RWPE2 (cell line): ENCODE measurements around the gene CCL1.
"Not testable (repeated sequence)": the region's sequence is repeated elsewhere in the genome, so short reads cannot be mapped to it uniquely, and the experiment has no call there.

Experiments used
- ATAC-seq: fragments of 200-7000 bp; cut with Tn5 transposase; 3 replicates; pipeline ENCODE4 v1.9.1; 2021; ENCODE audit warnings: low read depth
- DNase-seq: peaks from one replicate; pipeline ENCODE4 v3.0.0-alpha.2; 2020; ENCODE audit warnings: low spot score
- H3K27ac ChIP-seq: fragments of 450-650 bp; 2 replicates; pipeline ENCODE4 v1.5.1; 2017; ENCODE audit warnings: mild to moderate bottlenecking; ENCODE audit not compliant: poor library complexity, severe bottlenecking
- H3K27me3 ChIP-seq: fragments of 250-450 bp; sonication (Bioruptor Pico); 2 replicates; pipeline ENCODE4 v1.5.1; 2021; ENCODE audit warnings: mild to moderate bottlenecking, moderate library complexity; ENCODE audit not compliant: insufficient read depth, poor library complexity, severe bottlenecking
- H3K36me3 ChIP-seq: fragments of 250-450 bp; sonication (Bioruptor Pico); 2 replicates; pipeline ENCODE4 v1.5.1; 2020; ENCODE audit warnings: low read depth, mild to moderate bottlenecking, moderate library complexity
- H3K4me1 ChIP-seq: fragments of 250-450 bp; sonication (Bioruptor Pico); 2 replicates; pipeline ENCODE4 v1.5.1; 2021; ENCODE audit warnings: mild to moderate bottlenecking, moderate library complexity; ENCODE audit not compliant: insufficient read depth, poor library complexity, severe bottlenecking
- H3K4me3 ChIP-seq: fragments of 250-450 bp; sonication (Bioruptor Pico); 2 replicates; pipeline ENCODE4 v1.5.1; 2021; ENCODE audit warnings: mild to moderate bottlenecking, moderate library complexity; ENCODE audit not compliant: severe bottlenecking
- H3K9me3 ChIP-seq: fragments of 250-450 bp; sonication (Bioruptor Pico); 2 replicates; pipeline ENCODE4 v1.5.1; 2021; ENCODE audit warnings: mild to moderate bottlenecking, moderate library complexity; ENCODE audit not compliant: severe bottlenecking
- TF ChIP-seq, protein P1 (sequence below): fragments of 450-650 bp; IDR thresholded peaks from one replicate; pipeline ENCODE4 v1.5.1; 2017; ENCODE audit warnings: mild to moderate bottlenecking, moderate library complexity; ENCODE audit not compliant: poor library complexity, severe bottlenecking

Gene CCL1

GRCh38 chr17:34349751-34350150 is 13.3 kb downstream of the CCL1 start:
- Histone ChIP-seq H3K36me3 (no peaks in the 10 kb centered on the region), H3K27ac (no peak overlapping the region), H3K4me3 (no peak overlapping the region), H3K9me3 (no peaks in the 10 kb centered on the region), H3K27me3 (no peaks in the 10 kb centered on the region), H3K4me1 (no peaks in the 10 kb centered on the region)
- TF ChIP-seq, protein P1, sequence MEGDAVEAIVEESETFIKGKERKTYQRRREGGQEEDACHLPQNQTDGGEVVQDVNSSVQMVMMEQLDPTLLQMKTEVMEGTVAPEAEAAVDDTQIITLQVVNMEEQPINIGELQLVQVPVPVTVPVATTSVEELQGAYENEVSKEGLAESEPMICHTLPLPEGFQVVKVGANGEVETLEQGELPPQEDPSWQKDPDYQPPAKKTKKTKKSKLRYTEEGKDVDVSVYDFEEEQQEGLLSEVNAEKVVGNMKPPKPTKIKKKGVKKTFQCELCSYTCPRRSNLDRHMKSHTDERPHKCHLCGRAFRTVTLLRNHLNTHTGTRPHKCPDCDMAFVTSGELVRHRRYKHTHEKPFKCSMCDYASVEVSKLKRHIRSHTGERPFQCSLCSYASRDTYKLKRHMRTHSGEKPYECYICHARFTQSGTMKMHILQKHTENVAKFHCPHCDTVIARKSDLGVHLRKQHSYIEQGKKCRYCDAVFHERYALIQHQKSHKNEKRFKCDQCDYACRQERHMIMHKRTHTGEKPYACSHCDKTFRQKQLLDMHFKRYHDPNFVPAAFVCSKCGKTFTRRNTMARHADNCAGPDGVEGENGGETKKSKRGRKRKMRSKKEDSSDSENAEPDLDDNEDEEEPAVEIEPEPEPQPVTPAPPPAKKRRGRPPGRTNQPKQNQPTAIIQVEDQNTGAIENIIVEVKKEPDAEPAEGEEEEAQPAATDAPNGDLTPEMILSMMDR, result no peak
- ATAC-seq, result no peak
- no peak for DNase-seq

- no peak overlapping the region for H3K4me3 ChIP-seq
- peaks cover 9% of the 10 kb centered on the region for H3K27me3 ChIP-seq
- no peak overlapping the region for H3K27ac ChIP-seq
- no peaks in the 10 kb centered on the region for H3K4me1 ChIP-seq
- TF ChIP-seq, protein P1, result no peak
- no peaks in the 10 kb centered on the region for H3K36me3 ChIP-seq
- no peaks in the 10 kb centered on the region for H3K9me3 ChIP-seq
- no peak for DNase-seq
- ATAC-seq, result no peak
Observed at GRCh38 chr17:34347063-34347462, 16.0 kb downstream of the CCL1 start.

- H3K4me1 ChIP-seq, result no peaks in the 10 kb centered on the region
- ATAC-seq, result no peak
- H3K9me3 ChIP-seq, result no peaks in the 10 kb centered on the region
- no peak overlapping the region for H3K4me3 ChIP-seq
- no peak for DNase-seq
- no peak overlapping the region for H3K27ac ChIP-seq
- TF ChIP-seq, protein P1, result no peak
- no peaks in the 10 kb centered on the region for H3K36me3 ChIP-seq
- H3K27me3 ChIP-seq, result peaks cover 20% of the 10 kb centered on the region
Observed at GRCh38 chr17:34341916-34342315, 21.1 kb downstream of the CCL1 start.

GRCh38 chr17:34339138-34339770 is 23.8 kb downstream of the CCL1 start:
- TF ChIP-seq, protein P1, result no peak
- H3K27me3 ChIP-seq, result peaks cover 18% of the 10 kb centered on the region
- H3K27ac ChIP-seq, result no peak overlapping the region
- no peaks in the 10 kb centered on the region for H3K4me1 ChIP-seq
- H3K4me3 ChIP-seq, result no peak overlapping the region
- no peaks in the 10 kb centered on the region for H3K9me3 ChIP-seq
- H3K36me3 ChIP-seq, result no peaks in the 10 kb centered on the region
- DNase-seq (no peak), ATAC-seq (no peak)

GRCh38 chr17:34337701-34338100 is 25.3 kb downstream of the CCL1 start:
- ATAC-seq, result no peak
- TF ChIP-seq, protein P1, result no peak
- H3K9me3 ChIP-seq, result no peaks in the 10 kb centered on the region

GRCh38 chr17:34327580-34327979 is 35.5 kb downstream of the CCL1 start:
- H3K9me3 ChIP-seq, H3K4me3 ChIP-seq, H3K27ac ChIP-seq, H3K4me1 ChIP-seq, H3K27me3 ChIP-seq, H3K36me3 ChIP-seq, ATAC-seq, DNase-seq: not testable (repeated sequence)

More at GRCh38 chr17:34337701-34338100, 25.3 kb downstream of the CCL1 start:
- Histone ChIP-seq H3K27ac (no peak overlapping the region), H3K27me3 (peaks cover 13% of the 10 kb centered on the region), H3K4me3 (no peak overlapping the region), H3K4me1 (no peaks in the 10 kb centered on the region), H3K36me3 (no peaks in the 10 kb centered on the region)
- no peak for DNase-seq
